Neural crest cell (in vitro differentiated cells): ENCODE data around the gene DLGAP4. TPM values are rescaled to one million over a fixed set of nuclear protein-coding genes. Genes with fewer than 3 reads are reported as not detected.

Source experiments
- DNase-seq: peaks from one replicate; pipeline ENCODE4 v3.0.0; 2021; ENCODE audit warnings: low read depth, mixed read lengths, low spot score
- H3K27ac Mint-ChIP-seq: one replicate; pipeline ENCODE4 v1.8.0; 2021; ENCODE audit warnings: mild to moderate bottlenecking, mixed read lengths; ENCODE audit not compliant: unreplicated experiment
- H3K27me3 Mint-ChIP-seq: 2 replicates; pipeline ENCODE4 v1.8.0; 2021; ENCODE audit warnings: low read depth, mild to moderate bottlenecking, mixed read lengths
- H3K36me3 Mint-ChIP-seq: 2 replicates; pipeline ENCODE4 v1.8.0; 2021; ENCODE audit warnings: low read depth, mild to moderate bottlenecking, mixed read lengths
- H3K4me1 Mint-ChIP-seq: 2 replicates; pipeline ENCODE4 v1.8.0; 2021; ENCODE audit warnings: mixed read lengths
- H3K4me3 Mint-ChIP-seq: one replicate; pipeline ENCODE4 v1.8.0; 2021; ENCODE audit warnings: mild to moderate bottlenecking, mixed read lengths
- H3K9me3 Mint-ChIP-seq: 2 replicates; pipeline ENCODE4 v1.8.0; 2021; ENCODE audit warnings: mixed read lengths
- total RNA-seq: library from RNA; stranded (reverse); gene quantifications from 2 replicates; pipeline ENCODE4 v1.2.1, GENCODE V29; 2021
- TF ChIP-seq, protein P1 (sequence below): fragments of 200-600 bp; sonication (generic); conservative IDR thresholded peaks from 2 replicates; pipeline ENCODE4 v1.5.0; 2021; ENCODE audit warnings: antibody characterized with exemption, mild to moderate bottlenecking

The DLGAP4 gene
- total RNA-seq, 1 donor from 2014 or later = 95.6 TPM

DNA sequence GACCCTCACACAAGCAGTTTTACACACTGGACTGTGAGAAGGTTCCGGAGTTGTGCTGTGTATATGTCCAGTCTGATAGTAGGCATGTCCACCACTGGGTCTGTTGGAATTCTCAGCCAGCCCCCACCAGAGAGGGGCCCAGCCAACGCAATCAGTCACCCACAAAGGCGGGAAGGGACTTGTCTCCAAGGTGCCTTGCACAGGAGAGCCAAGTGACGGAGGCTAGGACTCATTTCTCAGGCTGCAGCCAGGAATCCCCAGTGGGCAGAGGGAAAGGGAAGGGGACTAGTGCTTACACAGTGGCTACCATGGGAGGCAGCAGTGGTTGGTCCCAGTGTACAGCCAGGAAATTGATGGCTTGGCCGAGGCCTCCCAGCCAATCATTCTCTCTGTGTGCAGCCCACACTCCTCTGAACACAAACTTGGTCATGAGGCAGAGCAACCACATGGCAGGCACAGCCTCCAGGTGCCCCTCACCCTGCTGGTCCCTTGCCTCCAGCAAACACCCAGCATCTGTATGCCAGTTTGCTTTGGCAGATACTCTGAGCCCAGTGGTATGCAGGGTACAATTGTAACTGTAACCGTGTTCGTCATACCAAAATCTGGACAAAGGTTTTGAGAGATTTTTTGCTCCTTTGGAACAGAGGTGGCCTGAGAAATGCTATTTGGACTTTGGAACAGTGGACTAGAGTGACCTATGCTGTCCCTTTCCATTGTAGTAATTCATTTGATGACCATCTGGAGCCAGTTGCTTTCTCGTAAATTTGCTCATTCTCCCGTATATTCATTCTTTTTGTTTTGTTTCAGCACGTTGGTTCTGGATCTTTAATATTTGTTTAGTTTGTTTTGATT is 162.2 kb downstream of the DLGAP4 start:
- TF ChIP-seq, protein P1, sequence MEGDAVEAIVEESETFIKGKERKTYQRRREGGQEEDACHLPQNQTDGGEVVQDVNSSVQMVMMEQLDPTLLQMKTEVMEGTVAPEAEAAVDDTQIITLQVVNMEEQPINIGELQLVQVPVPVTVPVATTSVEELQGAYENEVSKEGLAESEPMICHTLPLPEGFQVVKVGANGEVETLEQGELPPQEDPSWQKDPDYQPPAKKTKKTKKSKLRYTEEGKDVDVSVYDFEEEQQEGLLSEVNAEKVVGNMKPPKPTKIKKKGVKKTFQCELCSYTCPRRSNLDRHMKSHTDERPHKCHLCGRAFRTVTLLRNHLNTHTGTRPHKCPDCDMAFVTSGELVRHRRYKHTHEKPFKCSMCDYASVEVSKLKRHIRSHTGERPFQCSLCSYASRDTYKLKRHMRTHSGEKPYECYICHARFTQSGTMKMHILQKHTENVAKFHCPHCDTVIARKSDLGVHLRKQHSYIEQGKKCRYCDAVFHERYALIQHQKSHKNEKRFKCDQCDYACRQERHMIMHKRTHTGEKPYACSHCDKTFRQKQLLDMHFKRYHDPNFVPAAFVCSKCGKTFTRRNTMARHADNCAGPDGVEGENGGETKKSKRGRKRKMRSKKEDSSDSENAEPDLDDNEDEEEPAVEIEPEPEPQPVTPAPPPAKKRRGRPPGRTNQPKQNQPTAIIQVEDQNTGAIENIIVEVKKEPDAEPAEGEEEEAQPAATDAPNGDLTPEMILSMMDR = no peak
- H3K27me3 Mint-ChIP-seq = no peaks in the 10 kb centered on the region
- H3K4me3 Mint-ChIP-seq = no peak overlapping the region
- no peaks in the 10 kb centered on the region for H3K36me3 Mint-ChIP-seq
- H3K4me1 Mint-ChIP-seq = peaks cover 73% of the 10 kb centered on the region
- H3K9me3 Mint-ChIP-seq = no peaks in the 10 kb centered on the region
- H3K27ac Mint-ChIP-seq = no peak overlapping the region
- no peak for DNase-seq

DNA sequence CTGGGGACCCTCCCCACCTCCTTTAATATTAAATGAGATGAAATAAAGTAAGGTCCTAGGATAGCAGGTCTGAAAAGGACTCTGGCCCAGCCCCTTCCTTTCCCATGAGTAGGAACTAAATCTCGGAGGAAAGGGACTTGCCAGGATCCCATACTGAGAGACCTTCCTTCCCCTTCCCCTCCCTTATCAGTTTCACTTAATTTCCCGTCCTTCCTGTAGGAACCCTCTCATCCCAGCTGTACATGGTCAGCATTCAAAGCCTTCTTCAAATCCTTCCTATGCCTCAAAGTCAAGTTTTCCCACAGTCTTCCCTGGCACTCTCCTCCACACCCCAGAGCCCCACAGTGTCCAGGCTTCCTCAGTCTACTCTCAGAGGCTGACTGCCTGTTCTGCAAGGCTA is 163.8 kb downstream of the DLGAP4 start:
- Mint-ChIP-seq H3K36me3 (no peaks in the 10 kb centered on the region), H3K9me3 (no peaks in the 10 kb centered on the region), H3K27me3 (no peaks in the 10 kb centered on the region), H3K27ac (peak overlapping the region; percentile 28), H3K4me3 (no peak overlapping the region), H3K4me1 (peaks cover 78% of the 10 kb centered on the region)
- TF ChIP-seq, protein P1 = no peak
- no peak for DNase-seq

DNA sequence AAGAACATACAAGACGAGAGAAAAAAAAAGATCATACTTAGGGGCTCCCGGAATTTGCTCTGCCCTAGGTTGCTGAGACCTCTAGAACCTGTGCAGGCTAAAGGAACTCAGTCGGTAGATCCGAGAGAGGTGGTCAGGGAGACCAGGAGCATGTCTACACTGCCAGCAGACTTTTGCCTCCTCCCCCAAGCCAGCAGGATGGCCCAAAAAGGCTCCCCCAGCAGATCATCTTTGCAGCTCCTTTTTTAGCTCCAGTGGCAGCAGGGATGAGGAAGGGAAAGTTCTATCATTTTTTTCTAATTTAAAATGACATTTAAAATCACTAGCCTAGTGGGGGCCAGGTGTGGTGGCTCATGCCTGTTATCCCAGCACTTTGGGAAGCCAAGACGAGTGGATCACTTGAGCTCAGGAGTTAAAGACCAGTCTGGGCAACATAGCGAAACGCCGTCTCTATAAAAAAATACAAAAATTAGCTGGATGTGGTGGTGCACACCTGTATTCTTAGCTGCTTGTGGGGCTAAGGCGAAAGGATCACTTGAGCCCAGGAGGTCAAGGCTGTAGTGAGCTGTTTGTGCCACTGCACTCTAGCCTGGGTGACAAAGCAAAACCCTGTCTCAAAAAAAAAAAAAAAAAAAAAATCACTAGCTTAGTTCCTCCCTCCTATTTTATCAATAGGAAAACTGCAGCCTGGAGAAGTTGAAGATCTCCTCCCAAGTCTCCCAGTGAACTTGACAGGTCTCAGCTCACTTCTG is 165.9 kb downstream of the DLGAP4 start:
- Mint-ChIP-seq H3K36me3 (no peaks in the 10 kb centered on the region), H3K4me3 (no peak overlapping the region), H3K27ac (peak overlapping the region; percentile 88), H3K27me3 (no peaks in the 10 kb centered on the region), H3K4me1 (peaks cover 59% of the 10 kb centered on the region), H3K9me3 (no peaks in the 10 kb centered on the region)
- no peak for DNase-seq
- TF ChIP-seq, protein P1 = no peak

DNA sequence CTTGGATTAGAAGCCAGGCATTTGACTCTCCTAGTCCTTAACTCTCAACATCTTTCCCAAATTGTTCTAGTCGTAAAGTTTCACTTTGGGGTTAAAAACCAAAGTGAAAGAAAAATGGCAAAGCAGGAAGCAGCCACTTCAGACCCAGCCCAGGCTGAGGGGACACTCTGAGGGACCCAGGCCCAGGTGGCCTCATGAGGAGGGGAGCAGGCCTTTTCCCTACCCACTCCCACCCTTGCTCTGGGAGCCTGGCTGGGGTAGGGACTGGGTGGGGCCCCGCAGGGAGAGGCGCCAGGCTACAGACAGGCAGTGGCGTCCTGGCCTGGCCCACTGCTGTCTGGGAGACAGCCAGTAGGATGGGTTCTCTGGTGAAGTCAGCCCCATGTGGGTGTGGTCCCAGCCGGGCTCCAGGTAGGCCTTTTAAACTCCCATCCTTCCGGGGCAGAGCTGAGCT is 166.5 kb downstream of the DLGAP4 start:
- Mint-ChIP-seq H3K4me3 (no peak overlapping the region), H3K36me3 (no peaks in the 10 kb centered on the region), H3K27ac (no peak overlapping the region), H3K4me1 (peaks cover 53% of the 10 kb centered on the region), H3K9me3 (no peaks in the 10 kb centered on the region), H3K27me3 (no peaks in the 10 kb centered on the region)
- no peak for DNase-seq
- TF ChIP-seq, protein P1 = no peak

DNA sequence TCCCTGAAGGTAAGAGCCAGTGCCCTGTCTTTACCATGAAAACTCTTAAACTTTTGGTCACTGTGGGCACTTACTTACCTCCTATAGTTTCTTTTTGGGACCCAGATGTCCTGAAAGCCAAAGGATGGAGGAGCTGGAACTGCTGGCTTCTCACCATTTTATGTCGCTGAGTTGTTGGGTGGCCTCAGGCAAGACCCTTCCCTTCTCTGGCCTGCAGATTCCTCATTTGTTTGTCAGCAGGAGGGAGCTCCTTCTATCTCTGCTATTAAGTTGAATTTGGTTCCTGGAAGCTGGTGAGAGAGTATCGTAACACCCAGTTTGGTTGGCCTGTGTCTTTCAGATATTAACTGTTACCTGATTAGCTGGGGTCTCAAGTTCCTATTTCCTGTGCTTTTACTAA is 167.0 kb downstream of the DLGAP4 start:
- Mint-ChIP-seq H3K9me3 (no peaks in the 10 kb centered on the region), H3K4me1 (peaks cover 53% of the 10 kb centered on the region), H3K36me3 (peaks cover 3% of the 10 kb centered on the region), H3K4me3 (no peak overlapping the region), H3K27me3 (no peaks in the 10 kb centered on the region), H3K27ac (peak overlapping the region; percentile 27)
- DNase-seq = no peak
- TF ChIP-seq, protein P1 = no peak
